GM12872 (cell line): Measurements from ENCODE around the gene TAF10.

Experiments used
- CTCF ChIP-seq: IDR thresholded peaks from 3 replicates; pipeline ENCODE4 v1.5.1; 2011; ENCODE audit warnings: low read depth, mild to moderate bottlenecking, low read length, moderate library complexity; ENCODE audit not compliant: insufficient read depth

Gene TAF10

GRCh38 chr11:6608726-6609501, 3.1 kb downstream of the TAF10 start:
- TF ChIP-seq CTCF, result no peak

DNA sequence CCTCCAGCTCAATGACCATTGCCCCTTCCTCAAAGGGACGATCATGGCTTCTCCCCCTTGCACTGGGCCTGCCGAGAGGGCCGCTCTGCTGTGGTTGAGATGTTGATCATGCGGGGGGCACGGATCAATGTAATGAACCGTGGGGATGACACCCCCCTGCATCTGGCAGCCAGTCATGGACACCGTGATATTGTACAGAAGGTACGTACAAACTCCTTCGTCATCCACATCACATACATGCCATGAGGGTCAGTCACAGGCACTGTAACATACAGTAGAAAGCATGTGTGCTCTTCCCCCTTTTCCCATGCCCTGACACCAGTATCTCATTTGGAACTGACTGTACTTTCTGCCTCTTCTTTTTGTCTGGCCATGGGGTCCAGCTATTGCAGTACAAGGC, 4.0 kb downstream of the TAF10 start:
- TF ChIP-seq CTCF, result no peak

DNA sequence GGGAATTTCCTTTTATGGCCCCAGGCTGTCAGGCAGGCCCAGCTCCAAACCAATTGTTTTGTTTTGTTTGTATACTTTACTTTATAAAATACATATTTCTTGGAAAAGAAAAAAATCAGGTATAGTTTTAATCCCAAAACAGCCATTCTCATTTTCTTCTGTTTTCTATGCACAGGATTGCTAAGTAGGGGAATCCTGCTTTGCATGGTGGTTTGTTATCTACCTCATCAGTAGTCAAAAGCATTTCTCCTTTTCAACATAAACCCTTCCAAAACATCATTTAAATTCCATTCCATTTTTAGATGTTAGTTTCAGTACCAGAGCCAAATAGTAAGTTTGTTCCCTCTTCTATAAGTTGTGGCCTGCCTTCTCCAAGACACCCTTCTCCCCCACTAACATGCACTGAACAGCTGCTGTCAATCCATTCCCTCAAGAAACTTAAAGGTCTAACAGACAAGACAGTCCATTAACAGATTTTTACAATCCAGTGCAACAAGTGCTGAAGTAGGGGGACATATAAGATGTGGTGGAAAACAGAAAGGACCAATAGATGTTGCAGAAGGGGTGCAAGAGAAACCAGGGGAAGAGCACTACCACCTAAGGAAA, 4.7 kb downstream of the TAF10 start:
- TF ChIP-seq CTCF, result no peak

DNA sequence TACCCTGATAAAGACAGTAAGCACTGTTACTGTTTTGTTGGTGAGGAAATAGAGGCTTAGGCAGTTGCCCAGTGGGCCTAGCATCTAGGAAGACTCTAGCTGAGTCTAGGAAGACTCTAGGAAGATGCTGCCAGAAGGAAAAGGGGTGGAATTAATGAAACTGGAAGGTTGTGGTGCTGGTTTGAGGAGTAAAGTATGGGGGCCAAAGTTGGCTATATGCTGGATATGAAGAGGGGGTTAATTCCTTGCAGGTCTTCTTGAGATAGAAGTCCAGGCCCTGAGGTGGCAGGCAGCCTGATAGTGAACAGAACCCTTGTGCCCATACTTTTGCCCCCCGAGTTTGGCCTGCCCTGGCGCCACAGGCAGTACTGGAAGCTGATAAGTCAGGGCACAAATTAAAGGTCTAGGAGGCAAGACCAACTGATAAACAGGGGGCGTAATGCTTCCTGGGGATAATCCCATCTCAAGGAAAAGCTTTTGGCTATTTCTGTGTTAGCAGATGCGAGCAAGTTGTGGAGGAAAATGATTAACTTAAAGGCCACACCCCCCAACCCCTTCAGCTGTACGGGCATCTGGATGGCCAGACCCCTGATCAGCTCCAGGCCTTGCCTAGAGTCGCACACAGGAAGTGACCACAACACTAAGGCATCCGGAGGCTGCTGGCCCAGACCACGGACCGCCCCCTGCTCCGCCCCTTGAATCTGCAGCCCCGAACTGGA, 5.4 kb downstream of the TAF10 start:
- no peak for TF ChIP-seq CTCF

- no peak for TF ChIP-seq CTCF
These were observed 7.2 kb downstream of the TAF10 start for GRCh38 chr11:6604790-6605189.

DNA sequence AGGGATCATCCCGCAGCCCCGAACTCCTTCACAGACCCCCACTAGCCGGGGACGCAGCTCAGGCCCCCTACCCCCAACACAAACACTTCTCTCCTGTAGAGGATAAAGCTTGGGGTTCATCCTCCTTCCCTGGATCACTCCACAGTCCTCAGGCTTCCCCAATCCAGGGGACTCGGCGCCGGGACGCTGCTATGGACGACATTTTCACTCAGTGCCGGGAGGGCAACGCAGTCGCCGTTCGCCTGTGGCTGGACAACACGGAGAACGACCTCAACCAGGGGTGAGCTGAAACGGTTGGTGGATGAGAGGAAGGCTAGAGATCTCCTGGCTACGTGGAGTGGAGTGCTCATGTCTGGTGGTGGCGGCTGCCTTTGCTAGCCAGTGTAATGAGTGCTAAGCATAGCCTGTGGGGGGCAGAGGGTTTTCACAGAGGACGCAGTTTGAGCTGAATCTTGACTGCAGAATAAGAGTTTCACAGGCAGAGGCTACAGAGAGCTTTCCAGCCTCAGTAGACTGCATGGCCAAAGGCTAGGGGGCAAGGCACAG, 7.9 kb downstream of the TAF10 start:
- TF ChIP-seq CTCF, result peak; percentile 26; the same call in 1 of the 3 replicates
